GM21786 (cell line): ENCODE data around the gene TSC22D3.
"Not testable (repeated sequence)": the region's sequence is repeated elsewhere in the genome, so short reads cannot be mapped to it uniquely, and the experiment has no call there.

Experiments used
- ATAC-seq: cut with Tn5 transposase; IDR thresholded peaks from one replicate; pipeline ENCODE4 v1.9.1; 2021; ENCODE audit not compliant: unreplicated experiment

The TSC22D3 gene

GRCh38 chrX:107683124-107683895, 92.3 kb downstream of the TSC22D3 start:
- ATAC-seq: no peak

- ATAC-seq: no peak
Measured at GRCh38 chrX:107682256-107682655, 93.3 kb downstream of the TSC22D3 start.

DNA sequence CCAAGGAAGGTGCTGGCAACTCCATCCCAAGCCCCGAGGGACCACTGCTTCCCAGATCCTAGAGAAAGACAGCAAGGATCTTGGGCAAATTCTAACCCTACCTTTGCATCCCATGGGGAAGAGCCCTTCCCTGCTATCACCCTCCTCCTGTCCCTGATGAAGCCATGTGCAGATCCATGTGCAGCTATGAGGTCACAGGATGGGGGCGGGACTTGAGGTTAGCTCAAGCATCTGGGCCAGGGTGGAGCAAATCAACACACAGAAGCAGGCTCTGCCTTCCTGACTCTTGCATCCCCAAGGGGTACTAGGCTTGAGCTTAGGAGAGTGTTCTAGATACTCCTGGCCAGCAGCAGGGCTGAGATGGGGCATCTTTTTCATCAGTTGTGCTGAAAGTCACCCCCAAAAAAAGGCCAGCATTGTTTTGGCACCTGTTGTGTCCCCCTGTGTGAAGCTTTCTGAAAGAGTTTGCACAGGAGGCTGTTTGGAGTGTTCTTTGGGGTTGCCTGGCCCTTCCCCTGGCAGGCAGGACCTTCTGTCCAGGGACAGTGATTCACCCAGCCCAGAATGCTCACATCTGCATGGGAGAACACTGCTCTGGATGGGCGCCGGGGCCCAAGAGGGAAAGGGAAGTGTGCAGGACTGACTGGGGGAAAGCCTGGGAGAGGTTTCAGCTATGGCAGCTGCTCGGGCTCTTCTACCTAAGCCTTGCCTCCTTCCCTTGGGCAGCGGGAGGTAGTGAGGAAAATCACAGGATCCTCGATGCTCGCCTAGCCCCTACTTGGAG, 96.4 kb downstream of the TSC22D3 start:
- no peak for ATAC-seq

DNA sequence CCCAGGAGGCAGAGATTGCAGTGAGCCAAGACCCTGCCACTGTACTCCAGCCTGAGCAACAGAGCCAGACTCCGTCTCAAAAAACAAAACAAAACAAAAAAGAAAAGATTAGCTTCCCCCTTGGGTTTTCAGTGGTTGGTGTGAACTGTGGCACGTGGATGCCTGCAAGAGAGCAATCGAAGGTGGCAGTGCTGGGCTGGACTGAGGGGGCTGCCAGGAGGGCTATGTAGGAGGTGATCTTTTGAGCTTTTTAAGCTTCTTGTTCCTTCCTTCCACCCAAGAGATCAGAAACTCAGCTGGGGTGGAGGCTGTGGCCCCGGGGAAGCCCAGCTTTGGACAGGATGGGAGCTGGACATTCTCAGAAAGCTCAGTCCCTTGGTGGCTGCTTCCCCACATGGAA, 97.7 kb downstream of the TSC22D3 start:
- no peak for ATAC-seq

- no peak for ATAC-seq
Measured at GRCh38 chrX:107677501-107677901, 98.1 kb downstream of the TSC22D3 start.

- peak; percentile 17 for ATAC-seq
Measured at GRCh38 chrX:107676559-107677378, 98.8 kb downstream of the TSC22D3 start.

- ATAC-seq: no peak
Measured at GRCh38 chrX:107675823-107676555, 99.6 kb downstream of the TSC22D3 start.

- ATAC-seq: no peak
Measured at GRCh38 chrX:107675365-107675654, 100.3 kb downstream of the TSC22D3 start.

DNA sequence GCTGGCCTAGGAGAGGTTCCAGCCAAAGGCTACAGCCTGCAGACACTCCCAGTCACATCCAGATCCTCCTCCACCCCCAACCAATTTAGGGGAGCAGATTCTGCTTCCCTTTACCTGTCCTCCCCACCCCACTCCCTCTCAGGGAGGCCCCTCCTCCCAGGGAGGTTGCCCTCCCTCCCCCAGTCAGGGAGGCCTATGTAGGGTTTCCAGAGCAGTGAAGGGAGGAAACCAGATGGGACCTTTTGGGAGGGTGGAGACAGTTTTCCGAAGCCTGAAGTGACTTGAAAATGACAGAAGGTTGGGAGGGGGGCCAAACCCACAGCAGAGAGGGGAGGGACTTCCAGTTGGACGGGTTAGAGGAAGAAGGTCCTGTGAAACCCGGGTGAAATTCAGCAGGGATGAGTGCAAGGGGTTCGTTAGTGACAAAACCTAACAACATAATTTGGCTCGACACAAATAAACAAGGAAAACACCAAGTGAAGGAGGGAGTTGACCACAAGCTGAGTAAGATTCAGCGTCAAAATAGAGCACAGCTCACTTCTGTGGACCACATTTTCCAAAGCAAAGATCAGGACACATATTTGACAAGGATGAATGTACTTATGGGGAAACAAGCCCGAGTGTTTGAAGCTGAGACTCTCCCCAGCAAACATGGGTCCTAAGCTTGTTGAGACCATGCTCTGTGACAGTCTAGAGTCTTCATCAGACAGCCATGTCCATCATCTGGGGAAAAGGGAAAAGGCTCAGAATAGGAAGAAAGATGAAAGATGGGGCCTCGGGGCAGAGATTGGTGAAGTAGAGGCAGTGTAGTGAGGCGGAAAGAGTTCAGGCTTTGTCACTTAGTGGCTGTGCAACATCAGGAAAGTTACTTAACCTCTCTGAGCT, 100.9 kb downstream of the TSC22D3 start:
- ATAC-seq: peak; percentile 16

DNA sequence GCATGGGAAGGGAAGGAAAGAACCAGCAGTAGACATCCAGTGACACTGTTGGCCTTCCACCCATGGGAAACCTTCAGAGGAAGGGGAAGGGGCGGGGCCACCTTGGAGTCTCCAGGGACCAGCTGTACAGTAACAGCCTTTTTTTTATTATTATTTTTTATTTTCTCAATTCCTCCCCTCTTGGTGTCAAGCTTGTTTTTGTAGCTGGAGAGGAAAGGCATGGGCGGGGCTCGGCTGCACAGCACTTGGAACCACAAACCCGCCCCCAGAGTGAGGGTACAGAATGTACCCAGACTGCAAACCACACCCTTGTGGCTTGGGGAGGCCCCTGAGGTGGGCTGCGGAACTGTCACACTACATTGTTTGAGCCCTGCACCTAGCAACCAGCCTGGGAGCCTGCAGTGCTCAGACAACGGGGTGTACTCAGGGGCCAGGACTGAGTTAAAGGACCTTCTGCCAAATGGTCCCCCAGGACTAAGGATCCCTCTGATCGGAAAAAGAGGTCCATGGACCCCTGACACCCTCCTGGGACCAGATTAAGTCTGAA, 101.6 kb downstream of the TSC22D3 start:
- ATAC-seq: peak; percentile 87

- peak; percentile 0 for ATAC-seq
Measured at GRCh38 chrX:107673431-107673830, 102.2 kb downstream of the TSC22D3 start.

- ATAC-seq: no peak
Measured at GRCh38 chrX:107672955-107673378, 102.6 kb downstream of the TSC22D3 start.

- ATAC-seq: not testable (repeated sequence)
Measured at GRCh38 chrX:107671256-107671655, 104.3 kb downstream of the TSC22D3 start.

- no peak for ATAC-seq
Measured at GRCh38 chrX:107669885-107670628, 105.5 kb downstream of the TSC22D3 start.

DNA sequence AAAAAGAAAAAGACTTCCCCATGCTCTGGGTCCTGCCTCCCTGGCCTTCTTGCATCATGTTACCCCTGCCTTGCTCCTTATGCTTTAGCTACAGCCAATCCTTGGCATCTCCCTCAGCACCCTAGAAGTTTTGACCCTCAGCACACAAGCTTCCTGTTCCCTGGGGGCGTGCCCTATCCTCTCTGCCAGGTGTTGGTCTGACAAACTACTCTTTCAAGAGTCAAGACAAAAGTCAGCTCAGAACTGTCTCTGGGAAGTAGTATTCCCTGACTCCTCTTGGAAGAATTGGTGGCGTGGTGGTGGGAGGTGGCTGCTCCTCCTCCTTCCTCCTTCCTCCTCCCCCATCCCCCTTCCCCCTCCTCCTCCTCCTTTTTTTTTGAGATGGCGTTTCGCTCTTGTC, 106.3 kb downstream of the TSC22D3 start:
- ATAC-seq: no peak

DNA sequence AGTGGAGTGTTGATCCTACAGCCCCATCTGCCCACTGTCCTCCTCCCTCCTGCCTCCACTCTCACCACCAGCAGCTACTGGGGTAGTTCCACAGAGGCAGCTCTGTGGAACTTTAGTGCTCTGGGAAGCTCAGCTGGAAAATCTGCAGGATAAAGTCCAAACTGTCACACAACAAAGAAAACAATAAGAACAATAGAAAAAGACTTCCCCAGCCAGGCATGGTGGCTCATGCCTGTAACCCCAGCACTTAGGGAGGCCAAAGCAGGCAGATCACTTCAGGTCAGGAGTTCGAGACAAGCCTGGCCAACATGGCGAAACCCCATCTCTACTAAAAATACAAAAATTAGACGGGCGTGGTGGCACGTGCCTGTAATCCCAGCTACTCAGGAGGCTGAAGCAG, 106.9 kb downstream of the TSC22D3 start:
- ATAC-seq: not testable (repeated sequence)

GRCh38 chrX:107667426-107667825, 108.2 kb downstream of the TSC22D3 start:
- no peak for ATAC-seq

- ATAC-seq: no peak
Measured at GRCh38 chrX:107666931-107667330, 108.7 kb downstream of the TSC22D3 start.
